CD4-positive, alpha-beta T cell treated with Interleukin-6 at 100 ng/mL for 8 hours (primary cell): ENCODE data around the gene PHTF2.
"Not testable (repeated sequence)": the region's sequence is repeated elsewhere in the genome, so short reads cannot be mapped to it uniquely, and the experiment has no call there.

Experiments
- DNase-seq: peaks from one replicate; pipeline ENCODE4 v3.0.0-alpha.2; 2020; ENCODE audit warnings: mixed read lengths, low spot score

Gene PHTF2

GRCh38 chr7:77989981-77990566 is 191.5 kb downstream of the PHTF2 start:
- DNase-seq: no peak

DNA sequence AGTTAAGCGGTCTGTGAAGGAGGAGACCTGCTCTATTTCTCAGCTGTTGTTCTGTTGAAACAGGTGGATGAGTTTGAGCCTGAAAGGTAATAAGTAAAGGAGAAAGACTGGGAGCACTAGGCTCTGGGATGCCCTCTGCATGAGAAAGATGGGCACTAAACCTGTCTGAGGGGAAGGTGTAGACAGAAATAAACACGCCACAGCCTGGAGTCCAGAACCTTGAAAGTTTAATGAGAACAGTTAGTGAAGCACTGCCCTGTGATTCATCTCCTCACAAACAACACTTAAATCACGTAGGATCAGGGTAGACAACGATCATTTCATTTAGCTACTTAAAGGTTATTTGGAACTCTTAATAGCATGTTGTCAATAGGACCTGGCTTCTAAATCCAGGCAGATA is 193.1 kb downstream of the PHTF2 start:
- DNase-seq: no peak

DNA sequence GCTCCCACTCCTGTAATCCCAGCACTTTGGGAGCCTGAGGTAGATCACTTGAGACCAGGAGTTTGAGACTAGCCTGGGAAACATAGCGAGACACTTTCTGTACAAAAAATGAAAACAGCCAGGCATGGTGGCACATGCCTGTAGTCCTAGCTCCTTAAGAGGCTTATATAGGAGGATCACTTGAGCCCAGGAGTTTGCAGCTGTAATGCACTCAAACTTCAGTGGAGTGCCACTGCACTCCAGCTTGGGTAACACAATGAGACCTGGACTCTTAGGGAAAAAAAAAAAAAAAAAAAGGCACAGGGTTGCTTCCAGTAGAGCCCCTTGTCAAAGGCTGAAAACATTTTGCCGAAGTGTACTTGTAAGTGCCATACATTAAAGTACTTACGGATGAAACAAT is 195.3 kb downstream of the PHTF2 start:
- no peak for DNase-seq

- no peak for DNase-seq
Observed at GRCh38 chr7:77995717-77996116, 197.1 kb downstream of the PHTF2 start.

DNA sequence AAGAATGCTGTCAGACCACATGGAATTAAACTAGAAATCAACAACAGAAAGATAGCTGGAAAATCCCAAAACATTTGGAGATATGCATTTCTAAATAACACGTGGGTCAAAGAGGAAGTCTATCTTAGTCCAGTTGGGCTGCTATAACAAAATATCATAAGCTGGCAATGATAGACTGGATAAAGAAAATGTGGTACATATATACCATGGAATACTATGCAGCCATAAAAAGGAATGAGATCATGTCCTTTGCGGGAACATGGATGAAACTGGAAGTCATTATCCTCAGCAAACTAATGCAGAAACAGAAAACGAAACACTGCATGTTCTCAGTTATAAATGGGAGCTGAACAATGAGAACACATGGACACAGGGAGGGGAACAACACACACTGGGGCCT is 200.6 kb downstream of the PHTF2 start:
- DNase-seq: not testable (repeated sequence)

- DNase-seq: no peak
Observed at GRCh38 chr7:78002021-78002420, 203.4 kb downstream of the PHTF2 start.

GRCh38 chr7:78002715-78003114 is 204.1 kb downstream of the PHTF2 start:
- no peak for DNase-seq

DNA sequence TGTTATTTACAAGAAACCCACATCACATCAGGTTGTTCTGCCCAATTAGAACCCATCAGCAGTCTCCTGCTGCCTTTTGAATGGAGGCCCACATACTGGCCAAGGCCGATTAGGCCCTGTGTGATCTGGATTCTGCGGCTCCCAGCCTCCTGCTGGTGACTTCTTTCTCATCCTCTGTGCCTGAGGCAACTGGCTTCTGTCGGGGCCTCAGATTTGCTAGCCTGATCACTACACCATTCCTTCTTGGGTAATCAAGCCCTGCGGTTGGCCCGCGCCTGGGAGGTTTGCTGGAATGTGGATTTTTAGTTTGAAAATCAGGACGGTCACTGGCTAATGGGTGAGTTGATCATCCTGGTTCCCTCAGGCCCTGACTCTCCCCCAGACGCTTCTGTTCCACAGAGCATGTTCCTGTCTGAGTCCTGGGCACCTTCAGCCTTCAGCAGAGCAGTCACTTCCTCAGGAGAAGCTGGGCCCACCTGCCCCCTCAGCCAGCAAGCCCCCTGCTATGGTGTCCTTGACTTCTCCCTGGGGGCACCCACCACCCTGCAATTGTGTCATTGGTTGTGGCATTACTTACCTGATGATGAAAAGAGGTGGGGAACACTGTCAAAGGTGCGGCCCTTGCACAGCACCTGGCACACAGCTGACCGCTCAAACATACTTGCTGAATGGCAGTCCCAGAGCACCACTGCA is 207.6 kb downstream of the PHTF2 start:
- no peak for DNase-seq
